ENCODE measurements around the gene KRTAP5-1.
"Not testable (repeated sequence)": the region's sequence is repeated elsewhere in the genome, so short reads cannot be mapped to it uniquely, and the experiment has no call there.

DNA sequence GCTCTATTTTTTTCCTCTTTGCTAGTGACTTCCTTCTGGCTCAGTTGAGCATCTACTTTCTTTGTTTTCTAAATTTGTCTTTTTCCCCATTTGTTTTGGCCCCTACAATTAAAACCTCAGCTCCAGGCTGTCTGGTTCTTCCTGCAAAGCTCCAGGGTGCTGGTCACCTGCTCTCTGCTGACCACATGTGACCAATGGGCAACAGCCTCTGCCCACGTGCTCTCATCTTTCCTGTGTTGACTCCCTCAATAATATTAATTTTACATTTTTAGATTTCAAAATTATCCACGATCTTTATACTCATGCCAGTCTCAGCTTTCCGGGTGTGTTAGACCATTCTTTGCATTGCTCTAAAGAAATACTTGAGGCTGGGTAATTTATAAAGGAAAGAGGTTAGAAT lies 13.3 kb upstream of the KRTAP5-1 start:
- TF ChIP-seq, protein P1, sequence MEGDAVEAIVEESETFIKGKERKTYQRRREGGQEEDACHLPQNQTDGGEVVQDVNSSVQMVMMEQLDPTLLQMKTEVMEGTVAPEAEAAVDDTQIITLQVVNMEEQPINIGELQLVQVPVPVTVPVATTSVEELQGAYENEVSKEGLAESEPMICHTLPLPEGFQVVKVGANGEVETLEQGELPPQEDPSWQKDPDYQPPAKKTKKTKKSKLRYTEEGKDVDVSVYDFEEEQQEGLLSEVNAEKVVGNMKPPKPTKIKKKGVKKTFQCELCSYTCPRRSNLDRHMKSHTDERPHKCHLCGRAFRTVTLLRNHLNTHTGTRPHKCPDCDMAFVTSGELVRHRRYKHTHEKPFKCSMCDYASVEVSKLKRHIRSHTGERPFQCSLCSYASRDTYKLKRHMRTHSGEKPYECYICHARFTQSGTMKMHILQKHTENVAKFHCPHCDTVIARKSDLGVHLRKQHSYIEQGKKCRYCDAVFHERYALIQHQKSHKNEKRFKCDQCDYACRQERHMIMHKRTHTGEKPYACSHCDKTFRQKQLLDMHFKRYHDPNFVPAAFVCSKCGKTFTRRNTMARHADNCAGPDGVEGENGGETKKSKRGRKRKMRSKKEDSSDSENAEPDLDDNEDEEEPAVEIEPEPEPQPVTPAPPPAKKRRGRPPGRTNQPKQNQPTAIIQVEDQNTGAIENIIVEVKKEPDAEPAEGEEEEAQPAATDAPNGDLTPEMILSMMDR (IDR thresholded peaks at IDR 0.05 in 4 of 5, conservative IDR thresholded peaks at IDR 0.05 in 1 of 5), result not testable (repeated sequence)
- not testable (repeated sequence) for TF ChIP-seq POLR2A (IDR thresholded peaks at IDR 0.05)
